Measurements from ENCODE around the gene ACP7.

DNA sequence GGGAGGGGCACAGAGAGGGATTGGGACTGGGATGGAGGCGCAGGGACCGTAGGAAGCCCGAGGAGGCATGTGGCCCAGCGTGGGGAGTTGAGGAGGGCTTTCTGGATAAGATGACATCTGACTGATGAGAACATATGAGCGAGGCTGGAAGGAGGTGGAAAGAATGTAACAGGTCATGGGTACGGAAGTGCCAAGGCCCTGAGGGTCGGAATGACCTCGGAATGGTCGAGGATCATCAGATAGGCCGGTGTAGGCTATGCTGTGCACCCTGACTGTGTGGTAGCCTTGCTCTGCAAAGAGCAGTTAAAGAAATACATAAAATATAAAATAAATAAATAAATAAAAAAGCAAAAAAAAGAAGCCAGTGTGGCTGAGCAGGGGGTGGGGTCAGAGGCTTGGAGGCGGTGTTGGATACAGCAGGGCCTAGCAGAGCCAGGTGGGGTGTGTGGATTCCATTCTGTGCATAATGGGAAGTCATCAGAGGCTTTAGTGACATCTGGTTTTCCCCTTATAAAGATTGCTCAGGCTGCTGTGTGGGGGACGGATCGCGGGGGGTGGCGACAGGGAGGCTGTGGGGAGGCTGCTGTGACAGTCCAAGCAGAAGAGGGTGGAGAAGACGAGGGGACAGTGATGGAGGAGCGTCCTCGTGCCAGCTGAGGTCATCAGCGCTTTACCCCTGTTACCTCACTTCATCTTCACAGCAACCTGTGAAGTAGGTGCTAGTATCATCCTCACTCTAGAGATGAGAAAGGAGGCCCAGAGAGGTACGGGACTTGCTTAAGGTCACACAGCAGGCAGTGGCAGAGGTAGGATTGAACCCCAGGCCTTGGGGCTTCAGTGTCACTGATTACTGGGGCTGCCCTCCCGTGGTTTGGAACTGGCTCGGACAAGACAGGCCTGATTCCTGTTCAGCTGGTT, 46.4 kb downstream of the ACP7 start:
- TF ChIP-seq, protein P1, sequence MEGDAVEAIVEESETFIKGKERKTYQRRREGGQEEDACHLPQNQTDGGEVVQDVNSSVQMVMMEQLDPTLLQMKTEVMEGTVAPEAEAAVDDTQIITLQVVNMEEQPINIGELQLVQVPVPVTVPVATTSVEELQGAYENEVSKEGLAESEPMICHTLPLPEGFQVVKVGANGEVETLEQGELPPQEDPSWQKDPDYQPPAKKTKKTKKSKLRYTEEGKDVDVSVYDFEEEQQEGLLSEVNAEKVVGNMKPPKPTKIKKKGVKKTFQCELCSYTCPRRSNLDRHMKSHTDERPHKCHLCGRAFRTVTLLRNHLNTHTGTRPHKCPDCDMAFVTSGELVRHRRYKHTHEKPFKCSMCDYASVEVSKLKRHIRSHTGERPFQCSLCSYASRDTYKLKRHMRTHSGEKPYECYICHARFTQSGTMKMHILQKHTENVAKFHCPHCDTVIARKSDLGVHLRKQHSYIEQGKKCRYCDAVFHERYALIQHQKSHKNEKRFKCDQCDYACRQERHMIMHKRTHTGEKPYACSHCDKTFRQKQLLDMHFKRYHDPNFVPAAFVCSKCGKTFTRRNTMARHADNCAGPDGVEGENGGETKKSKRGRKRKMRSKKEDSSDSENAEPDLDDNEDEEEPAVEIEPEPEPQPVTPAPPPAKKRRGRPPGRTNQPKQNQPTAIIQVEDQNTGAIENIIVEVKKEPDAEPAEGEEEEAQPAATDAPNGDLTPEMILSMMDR (IDR thresholded peaks at IDR 0.05) = no peak
- no peak for TF ChIP-seq POLR2A (IDR thresholded peaks at IDR 0.05)

All from lower leg skin (tissue), 3 donors.